Dedifferentiated amniotic fluid mesenchymal stem cell (primary cell): Measurements from ENCODE around the gene CST11.
A peak's percentile ranks its signal among the peaks of the same experiment; 100 is the strongest.

ENCODE experiments used
- DNase-seq: peaks from one replicate; pipeline ENCODE4 v3.0.0-alpha.2; 2016; ENCODE audit errors: extremely low spot score

The CST11 gene

DNA sequence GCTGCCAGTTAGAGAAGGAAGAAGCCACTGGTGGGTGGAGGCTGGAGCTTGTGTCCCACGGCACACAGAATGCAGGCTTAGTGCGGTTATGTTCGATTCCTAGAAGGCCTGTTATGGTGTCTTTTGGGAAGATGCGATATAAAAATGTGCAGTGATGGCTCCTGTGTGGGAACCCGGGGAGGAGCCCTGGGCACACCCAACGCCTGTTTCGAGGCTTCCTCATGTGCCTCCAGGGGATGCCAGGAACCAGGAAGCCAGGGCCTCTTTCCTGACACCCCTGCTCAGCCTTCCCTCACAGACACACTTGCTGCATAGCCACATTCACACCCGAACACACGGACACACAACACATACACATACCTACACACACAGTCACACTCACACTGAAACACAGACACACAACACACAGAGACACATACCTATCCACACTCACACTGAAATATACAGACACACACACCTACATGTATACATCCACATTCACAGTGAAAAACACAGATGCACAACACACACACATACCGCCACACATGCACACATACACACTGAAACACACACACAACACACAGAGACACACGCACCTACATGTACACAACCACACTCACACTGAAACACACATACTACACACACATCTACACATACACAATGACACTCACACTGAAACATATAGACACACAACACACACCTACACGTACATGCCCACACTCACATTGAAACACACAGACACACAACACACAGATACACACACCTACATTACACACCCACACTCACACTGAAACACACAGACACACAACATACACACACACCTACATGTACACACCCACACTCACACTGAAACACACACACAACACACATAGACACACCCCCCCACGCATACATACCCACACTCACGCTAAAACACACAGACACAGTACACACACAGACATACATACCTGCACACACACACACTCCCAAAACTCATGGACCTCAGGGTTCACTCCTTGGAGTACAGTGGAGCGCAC, 1.2 kb upstream of the CST11 start:
- no peak for DNase-seq

DNA sequence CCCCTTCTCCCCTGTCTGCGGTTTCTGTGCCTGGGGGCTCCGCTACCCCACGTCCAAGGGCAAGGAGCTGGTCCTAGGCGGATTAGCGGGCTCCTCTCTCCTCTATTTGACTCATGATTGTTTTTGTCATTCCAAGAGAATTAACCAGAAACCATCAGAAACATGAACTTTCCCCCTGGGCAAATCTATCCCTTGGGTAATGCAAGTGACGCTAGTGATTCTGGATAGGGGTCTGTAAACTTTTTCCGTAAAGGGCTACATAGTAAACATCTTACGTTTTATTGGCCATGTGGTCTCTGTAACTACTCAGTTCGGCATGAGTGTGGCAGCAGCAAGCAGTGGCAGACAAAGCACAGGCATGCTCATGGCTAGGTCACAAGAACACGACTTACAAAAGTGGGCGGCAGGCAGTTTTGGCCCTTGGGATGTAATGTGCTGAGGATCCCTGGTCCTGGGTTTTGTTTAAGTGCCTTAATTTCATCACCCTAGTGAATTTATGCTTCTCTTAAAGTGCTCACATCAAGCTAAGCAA, 654 bp downstream of the CST11 start:
- DNase-seq = no peak

DNA sequence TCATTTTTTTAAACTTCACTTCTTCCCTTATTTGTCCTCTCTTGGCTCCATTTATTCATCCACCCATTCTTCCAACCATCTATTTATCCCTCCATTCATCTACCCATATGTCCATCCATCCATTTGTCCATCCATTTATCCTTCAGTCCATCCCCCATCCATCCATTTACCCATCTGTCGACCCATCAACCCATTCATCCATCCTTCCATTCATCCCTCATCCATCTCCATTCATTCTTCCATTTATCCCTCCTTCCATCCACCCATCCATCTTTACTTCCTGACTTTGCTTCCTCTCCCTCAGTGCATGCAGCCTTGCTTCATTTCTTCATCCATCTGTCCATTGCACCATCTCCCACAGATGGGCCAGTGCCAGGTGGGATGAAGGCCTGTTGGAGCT, 1.8 kb downstream of the CST11 start:
- DNase-seq = no peak

DNA sequence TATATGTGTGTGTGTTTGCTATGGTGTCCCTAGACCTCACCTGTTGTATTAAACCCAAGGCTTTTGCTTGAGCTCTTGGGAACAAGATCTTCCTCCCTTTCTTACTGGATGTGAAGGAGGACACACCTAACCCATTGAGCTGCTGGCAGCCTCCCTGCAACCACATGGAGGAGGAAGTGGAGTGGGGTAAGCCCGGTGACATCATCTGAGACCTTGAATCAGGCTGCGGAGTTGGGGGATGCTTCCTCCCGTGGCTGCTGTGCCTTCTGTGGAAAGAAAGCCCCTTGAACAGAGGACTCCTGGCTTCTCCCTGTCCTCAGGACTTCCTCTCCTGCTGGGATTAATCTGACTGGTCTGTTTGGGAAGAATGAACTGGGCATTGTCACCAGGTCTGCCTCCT, 3.3 kb downstream of the CST11 start:
- no peak for DNase-seq

DNA sequence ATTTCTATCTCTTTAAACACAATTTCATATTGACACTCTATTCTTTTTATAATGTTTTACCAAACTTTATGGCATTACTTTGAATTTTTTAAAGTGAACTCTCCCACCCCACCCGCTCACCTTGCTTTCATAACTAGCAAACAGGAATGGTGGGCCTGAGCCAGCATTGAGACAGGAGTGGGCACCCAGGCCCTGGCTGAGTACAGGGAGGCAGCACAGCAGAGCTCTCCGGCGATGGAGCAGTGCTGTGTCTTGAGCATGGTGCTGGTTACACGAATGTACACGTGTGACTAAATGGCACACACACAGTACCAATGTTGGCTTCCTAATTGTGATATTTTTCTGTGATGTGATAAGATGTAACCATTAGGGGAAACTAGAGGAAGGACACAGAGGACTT, 4.5 kb downstream of the CST11 start:
- DNase-seq = no peak

DNA sequence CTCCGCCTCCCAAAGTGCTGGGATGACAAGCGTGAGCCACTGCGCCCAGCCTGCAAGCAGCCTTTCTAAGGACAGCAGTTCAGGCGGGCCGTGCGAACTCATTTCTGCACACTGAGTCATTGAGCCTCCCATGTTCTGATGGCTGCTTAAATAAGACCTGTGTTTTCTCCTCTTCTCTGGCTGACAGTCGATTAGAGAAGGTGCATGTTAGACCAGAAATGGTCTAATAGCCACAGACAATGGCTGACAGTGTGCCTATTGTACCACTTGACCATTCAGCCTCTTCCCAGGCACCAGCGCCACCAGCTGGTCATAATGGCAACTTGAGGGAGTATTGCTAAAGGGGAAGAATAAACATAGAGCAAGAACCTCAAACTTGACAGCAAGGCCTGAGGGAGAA, 6.2 kb downstream of the CST11 start:
- DNase-seq = no peak

DNA sequence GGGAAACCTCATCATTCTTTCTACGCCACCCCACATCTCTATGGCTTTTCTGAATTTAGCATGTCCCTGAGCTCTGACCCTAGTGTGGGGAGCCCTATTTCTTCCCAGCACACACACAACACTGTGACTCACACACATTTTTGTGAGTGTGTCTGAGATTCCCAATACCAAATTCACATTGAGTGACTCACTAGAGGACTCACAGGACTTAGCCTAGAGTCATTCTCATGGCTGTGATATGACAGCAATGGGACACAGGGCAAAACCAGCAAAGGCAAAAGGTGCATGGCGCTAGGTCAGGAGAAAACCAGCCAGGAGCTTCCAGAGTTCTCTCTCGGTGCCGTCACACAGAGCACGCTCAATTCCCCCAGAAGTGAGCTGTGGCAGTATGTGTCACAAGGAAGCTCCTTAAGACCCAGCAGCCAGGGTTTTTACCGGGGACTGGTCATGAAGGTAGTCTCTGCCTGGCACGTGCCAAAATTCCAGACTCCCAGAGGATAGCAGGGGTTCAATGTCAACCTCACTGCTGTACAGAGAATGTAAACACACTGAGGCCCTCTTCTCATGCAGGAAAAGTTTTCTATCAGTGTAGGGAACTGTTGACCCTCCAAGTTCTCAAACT, 7.0 kb downstream of the CST11 start:
- DNase-seq = peak; percentile 52

DNA sequence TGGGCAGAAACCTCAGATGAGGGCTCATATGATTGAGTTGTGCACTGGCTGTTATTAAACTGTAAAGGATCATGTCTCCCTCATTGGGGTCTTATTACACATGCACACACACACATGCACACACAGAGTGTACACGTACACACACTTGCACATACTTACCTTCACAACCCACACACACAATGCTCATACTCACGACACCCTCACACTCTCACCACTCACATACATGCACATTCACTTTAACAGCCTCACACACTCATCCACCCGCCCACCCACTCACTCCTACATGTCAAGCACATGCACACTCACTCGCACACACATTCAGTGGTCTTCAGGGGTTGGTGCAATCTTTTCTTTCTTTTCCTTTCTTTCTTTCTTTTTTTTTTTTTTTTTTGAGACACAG, 7.8 kb downstream of the CST11 start:
- DNase-seq = no peak

DNA sequence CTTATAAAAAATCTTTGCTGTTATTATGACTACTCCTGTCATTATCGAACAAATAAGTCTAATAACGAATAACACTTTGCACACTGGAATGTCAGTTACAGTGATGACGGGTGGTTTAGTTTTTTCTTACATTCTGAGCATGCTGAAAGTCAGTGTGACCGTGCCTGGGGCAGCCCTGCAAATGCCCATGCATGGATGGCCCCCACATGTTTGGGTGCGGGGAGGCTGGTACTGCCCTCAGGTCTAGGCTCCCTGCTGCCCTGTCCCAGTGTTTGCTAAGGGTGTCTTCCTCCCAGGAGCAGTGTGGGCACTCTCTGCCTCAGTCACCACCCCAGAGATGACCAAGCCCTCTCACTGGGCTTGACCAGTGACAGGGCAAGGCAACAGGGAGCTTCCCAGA, 10.2 kb downstream of the CST11 start:
- no peak for DNase-seq

DNA sequence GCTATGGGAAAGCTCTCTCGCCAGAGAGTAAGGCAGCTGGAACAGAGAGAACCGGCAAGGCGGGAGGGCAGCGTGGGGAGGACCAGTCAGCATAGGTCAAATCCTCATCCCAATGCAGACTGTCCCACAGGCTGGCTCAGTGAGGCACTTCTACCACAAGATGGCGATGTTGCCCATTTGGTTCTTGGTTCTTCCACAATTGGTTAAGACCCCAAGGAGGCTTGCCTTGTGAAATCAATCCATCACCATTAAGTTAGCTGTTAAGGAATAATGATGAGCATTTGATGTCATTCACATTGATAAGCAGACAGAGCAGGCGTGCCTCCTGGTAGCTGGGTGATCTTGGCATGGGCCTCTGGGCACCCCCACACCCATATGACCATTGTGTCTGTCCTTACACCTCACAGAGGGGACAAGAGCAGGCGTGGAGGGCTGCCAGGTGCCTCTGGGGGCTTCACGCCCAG, 10.8 kb downstream of the CST11 start:
- peak; percentile 77 for DNase-seq

DNA sequence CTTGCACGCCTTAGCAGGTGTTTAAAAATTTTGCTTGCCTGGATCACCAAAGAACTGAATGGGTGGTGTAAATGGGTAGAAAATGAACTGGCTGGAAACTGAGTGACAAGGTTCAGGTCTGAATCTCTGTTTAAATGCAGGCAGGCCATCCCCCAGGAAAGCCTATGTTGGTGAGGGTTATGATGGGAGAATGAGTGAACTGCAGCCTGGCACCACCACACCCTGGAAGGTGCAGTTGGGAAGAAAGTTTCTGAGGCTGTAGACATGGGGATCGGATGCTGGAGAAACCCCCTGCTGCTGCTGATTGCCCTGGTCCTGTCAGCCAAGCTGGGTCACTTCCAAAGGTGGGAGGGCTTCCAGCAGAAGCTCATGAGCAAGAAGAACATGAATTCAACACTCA, 12.7 kb downstream of the CST11 start:
- no peak for DNase-seq

DNA sequence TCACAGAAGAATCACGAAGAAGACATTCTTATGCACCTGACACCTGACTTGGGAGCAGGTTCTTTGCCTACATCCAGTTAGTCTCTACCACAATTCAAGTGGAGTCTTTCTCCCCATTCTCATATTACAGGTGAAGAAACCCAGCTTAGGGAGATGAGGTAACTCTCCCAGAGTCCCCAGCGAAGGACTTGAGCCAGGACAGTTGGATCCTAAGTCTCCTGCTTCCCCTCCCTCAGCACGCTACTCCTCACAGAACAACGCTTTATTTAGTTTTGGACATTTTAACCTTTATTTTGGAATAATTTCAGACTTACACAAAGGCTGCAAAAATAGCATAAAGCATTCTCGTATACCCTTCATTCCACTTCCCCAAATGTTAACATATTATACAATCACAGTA, 14.0 kb downstream of the CST11 start:
- no peak for DNase-seq

DNA sequence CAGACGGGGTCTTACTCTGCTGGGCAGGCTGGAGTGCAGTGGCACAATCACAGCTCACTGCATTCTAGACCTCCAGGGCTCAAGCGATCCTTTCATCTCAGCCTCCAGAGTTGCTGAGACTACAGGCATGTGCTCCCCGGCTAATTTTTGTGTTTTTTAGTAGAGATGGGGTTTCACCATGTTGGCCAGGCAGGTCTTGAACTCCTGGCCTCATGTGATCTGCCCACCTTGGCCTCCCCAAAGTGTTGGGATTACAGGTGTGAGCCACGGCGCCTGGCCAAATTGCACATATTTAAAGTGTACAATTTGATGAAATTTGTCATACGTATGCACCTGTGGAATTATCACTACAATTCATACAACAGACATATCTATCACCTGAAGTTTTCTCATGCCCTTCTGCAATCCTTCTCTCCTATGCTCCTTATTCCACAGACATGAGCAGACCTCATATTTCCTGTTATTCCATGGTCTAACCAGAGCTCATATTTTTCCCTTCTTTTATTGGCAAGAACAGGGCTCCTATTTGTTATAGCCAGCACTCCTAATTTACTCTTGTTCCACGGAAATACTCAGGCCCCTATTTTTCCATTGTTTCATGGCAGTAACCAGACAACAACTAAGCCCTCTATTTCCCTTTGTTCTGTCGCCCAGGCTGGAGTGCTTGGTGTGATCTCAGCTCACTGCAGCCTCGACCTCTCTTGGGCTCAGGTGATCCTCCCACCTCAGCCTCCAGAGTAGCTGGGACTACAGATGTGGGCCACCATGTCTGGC, 15.4 kb downstream of the CST11 start:
- no peak for DNase-seq

DNA sequence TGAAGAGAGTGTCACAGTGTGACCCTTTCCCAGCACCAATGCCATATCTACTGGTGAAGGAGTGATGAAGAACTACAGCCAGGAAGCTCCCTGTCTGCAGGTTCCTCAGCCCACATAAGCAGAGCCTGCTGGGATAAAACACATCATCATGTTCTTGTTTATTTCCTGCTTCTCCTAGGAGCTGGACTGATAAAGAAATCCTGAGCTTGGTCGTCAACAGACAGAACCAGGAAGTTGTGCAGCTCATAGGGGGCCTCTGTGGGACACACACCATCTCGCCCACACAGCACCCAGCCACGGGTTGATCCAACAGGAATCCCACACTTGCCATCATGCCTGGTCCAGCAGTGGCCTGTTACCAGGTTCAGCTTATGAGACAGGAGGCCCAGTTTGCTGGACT, 16.0 kb downstream of the CST11 start:
- no peak for DNase-seq

DNA sequence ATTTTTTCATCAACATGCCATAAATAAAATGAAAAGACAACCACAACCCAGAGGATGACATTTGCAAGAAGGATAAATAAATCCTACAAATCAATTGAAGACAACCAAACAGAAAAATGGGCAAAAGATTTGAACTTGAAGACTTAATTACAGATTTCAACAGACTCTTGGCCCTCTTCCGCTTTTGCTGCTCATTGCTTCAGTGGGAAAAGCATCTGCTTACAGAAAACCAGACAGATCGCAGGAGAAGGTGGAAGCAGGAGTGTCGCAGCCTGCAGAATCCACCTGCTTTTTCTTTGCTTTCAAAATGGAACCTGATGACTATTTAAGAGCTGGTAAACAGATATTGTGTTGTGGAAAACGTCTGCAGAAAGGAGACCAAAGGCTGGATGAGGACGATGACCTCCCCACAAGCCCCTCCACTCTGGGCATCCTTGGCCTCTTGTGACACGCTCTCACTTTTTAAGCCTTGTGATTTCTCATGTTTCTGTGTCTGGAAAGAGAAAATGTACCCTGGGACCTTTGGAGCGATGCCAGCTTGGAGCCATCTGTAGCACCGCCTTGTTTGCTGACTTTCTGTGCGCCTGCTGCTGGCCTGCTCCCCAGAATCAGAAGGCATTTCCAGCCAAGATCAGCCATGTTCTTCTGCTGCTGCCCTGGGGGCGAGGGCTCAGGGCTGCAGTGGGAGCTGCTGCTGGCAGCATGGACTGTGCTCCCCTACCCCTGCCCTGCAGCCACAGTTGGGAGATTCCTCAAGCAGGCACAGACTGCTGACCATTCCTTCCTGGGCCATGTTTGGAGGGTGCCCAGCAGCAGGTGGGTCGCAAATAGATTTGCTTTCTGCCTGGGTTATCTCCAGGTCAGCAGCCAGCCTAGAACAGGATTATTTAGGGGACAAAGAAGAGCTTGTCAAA, 16.8 kb downstream of the CST11 start:
- no peak for DNase-seq

DNA sequence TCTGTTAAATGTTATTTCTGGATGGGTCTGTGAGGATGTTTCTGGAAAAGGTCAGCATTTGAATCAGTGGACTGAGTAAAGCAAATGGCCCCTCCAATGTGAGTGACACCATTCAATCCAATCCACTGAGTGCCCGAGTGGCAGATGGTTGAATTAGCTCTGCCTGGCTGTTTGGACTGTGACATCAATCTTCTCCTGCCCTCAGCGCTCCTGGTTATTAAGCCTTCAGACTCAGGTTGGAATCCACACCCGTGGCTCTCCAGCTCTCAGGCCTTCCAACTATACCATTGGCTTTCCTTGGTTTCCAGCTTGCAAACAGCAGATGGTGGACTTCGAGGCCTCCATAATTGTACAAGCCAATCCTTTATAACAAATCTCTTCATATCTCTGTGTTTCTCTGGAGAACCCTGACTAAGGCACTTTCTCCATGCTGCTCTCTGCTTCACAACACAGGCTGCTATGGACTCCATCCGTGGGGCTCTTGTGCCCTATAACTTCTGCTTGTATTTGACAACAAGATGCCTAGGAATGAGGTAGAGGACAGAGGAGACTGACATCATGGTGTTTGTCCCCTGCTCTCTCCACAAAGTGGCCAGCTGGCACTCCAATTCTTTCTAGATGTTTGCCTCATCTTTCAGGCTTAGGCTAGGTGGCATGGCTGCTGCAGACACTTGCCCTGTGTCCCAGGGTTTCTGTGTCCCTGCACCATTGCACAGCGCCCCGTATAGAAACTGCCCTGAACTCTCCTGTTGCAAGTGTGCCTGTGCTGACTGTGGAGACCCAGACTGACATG, 18.0 kb downstream of the CST11 start:
- DNase-seq = no peak

DNA sequence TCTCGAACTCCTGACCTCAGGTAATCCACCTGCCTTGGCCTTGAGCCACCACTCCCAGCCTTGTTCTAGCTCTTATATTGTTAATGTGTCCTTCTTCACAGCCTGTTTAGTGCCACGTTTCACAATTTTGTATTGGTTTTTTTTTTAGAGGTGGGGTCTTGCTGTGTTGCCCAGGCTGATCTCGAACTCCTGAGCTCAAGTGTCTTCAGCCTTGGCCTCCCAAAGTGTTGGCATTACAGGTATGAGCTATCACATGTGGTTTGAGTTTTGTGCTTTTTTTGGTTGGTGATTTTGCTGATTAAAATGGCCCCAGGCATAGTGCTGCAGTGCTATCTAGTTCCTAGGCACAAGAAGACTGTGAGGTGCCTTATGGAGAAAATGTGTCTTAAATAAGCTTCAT, 19.0 kb downstream of the CST11 start:
- DNase-seq = no peak

DNA sequence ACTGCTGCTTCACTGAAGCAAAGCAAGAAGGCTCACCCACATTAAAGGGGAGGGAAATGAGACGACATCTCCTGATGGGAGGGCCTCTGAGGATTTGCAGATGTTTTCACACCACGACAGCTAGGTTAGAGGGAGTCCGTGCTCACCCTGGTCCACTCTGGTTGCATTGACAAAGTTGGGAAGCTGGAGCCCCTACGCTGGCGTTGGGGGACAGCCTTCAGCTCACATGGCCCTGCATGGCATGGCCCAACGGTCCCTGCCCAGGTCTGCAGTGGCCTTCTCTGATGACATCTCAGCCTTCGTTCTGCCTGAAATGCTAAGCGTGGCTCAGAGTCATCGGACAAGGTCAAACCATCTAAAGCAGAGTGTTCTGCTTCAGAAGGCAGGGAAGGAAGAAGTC, 27.5 kb downstream of the CST11 start:
- DNase-seq = no peak

DNA sequence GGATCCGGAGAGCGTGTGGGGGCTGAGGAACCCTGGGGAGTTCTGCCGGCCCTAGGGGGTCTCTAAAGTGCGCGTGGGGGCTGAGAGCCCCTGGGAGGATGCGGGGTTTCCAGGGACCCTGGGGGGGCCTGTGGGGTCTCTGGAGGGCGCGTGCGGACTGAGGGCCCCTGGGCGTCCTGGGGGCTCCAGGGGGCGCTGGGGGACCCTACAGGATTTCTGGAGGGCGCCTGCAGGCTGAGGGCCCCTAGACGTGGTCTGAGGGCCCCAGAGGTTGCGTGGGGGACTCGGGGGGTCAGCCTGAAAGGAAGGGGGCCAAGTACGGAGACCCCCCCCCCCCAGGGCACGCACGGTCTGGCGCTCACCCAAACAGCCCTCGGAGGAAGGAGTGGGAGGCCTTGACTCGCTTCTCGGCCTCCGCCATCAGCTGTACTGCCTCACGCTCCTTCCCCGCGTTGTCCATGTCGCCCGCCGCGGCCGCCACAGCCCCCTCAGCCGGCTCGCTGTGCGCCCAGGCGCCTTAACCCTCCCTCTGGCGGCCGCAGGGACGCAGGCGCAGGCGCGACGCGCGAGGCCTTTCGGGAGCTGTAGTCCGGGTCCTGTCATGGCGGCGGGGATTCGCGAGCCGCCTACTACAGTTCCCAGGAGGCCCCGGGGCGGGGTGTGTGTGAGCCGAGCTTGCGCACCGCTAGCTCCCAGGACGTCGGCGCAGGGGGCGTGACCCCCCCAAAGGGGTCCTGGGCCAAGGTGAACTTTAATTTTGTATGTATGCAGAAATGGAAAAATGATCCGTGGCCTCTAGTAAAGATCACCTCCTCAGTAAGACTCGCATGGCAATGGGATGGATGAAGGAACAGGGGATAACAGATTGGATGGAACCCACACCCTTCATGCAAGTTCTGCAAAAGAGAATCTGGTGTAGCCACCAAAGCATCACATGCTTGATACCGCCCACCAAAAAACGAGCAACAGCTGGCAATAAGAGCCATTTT, 31.4 kb downstream of the CST11 start, which contains the start of gene NAPB:
TSS of gene NAPB (minus strand) at position 546 of the 989 bp plus-strand sequence. CDS start at position 460, 86 bp downstream.
- peak; percentile 90 for DNase-seq
